SK-N-SH (cell line): Measurements from ENCODE around the gene CHID1. TPM values are rescaled to one million over a fixed set of nuclear protein-coding genes. Genes with fewer than 3 reads are reported as not detected.

Source experiments
- CTCF ChIA-PET: fragments of 300-600, 350-600 bp; formaldehyde crosslinking; extraction: SDS; loops from one replicate; lab custom pipeline; 2021; lab: Yijun Ruan, JAX
- POLR2A ChIA-PET: fragments of 350-600 bp; sonication (Branson Sonifier 250); formaldehyde crosslinking; extraction: SDS; loops from one replicate; lab custom pipeline; 2020; ENCODE audit warnings: antibody characterized with exemption, inconsistent platforms; lab: Yijun Ruan, JAX
- DNase-seq: peaks from one replicate; pipeline ENCODE4 v3.0.0; 2012
- H2AFZ ChIP-seq: fragments of 200-600 bp; sonication (generic); 2 replicates; pipeline ENCODE4 v1.8.1; 2016; ENCODE audit warnings: antibody characterized with exemption, mild to moderate bottlenecking, low read depth
- H3F3A ChIP-seq: fragments of 200-600 bp; sonication (generic); replicated peaks from 2 replicates; pipeline ENCODE3; 2016; ENCODE audit warnings: antibody characterized with exemption, mild to moderate bottlenecking; ENCODE audit not compliant: insufficient read depth
- H3K27ac ChIP-seq, 2 experiments: fragments of 200-500 bp in 1 of 2; fragments of 200-600 bp in 1 of 2; sonication (Bioruptor generic) in 1 of 2; sonication (generic), shearing (Covaris generic) in 1 of 2; 2 replicates each; pipeline versions ENCODE4 v1.5.1 to v1.6.1; 2014 to 2016; ENCODE audit warnings: low read depth in 2 of 2, inconsistent platforms in 1 of 2, low read length in 1 of 2, mild to moderate bottlenecking in 1 of 2, mixed read lengths in 1 of 2
- H3K27me3 ChIP-seq: fragments of 200-600 bp; sonication (generic), shearing (Covaris generic); 2 replicates; pipeline ENCODE4 v1.6.1; 2016; ENCODE audit warnings: mixed run types; ENCODE audit not compliant: insufficient read depth
- H3K36me3 ChIP-seq, 2 experiments: fragments of 200-500 bp in 1 of 2; fragments of 200-600 bp in 1 of 2; sonication (Bioruptor generic) in 1 of 2; sonication (generic) in 1 of 2; replicated peaks in 1 of 2; 2 replicates each; pipeline versions ENCODE3 to v1.5.1; 2014 to 2016; ENCODE audit warnings: low read length in 1 of 2, mild to moderate bottlenecking in 1 of 2; ENCODE audit not compliant: insufficient read depth in 2 of 2, control insufficient read depth in 1 of 2
- H3K4me1 ChIP-seq, 2 experiments: fragments of 200-500 bp in 1 of 2; fragments of 200-600 bp in 1 of 2; sonication (Bioruptor generic) in 1 of 2; sonication (generic), shearing (Covaris generic) in 1 of 2; 2 replicates each; pipeline versions ENCODE4 v1.5.1 to v1.6.1; 2014 to 2016; ENCODE audit warnings: low read depth in 1 of 2, low read length in 1 of 2, mixed run types in 1 of 2; ENCODE audit not compliant: insufficient read depth in 2 of 2, control insufficient read depth in 1 of 2
- H3K4me2 ChIP-seq: fragments of 200-600 bp; sonication (generic), shearing (Covaris generic); 2 replicates; pipeline ENCODE4 v1.6.1; 2017; ENCODE audit warnings: mixed run types
- H3K4me3 ChIP-seq, 2 experiments: fragments of 200-500 bp in 1 of 2; fragments of 200-600 bp in 1 of 2; sonication (Bioruptor generic) in 1 of 2; sonication (generic), shearing (Covaris generic) in 1 of 2; 2 replicates each; pipeline versions ENCODE4 v1.5.1 to v1.8.1; 2014 to 2016; ENCODE audit warnings: low read depth in 2 of 2, inconsistent platforms in 1 of 2, low read length in 1 of 2, mild to moderate bottlenecking in 1 of 2, mixed read lengths in 1 of 2, moderate library complexity in 1 of 2
- H3K79me2 ChIP-seq: fragments of 200-600 bp; sonication (generic); 2 replicates; pipeline ENCODE4 v1.8.1; 2017; ENCODE audit warnings: mild to moderate bottlenecking; ENCODE audit not compliant: insufficient read depth
- H3K9ac ChIP-seq: fragments of 200-600 bp; sonication (generic); 2 replicates; pipeline ENCODE4 v1.6.1; 2017; ENCODE audit warnings: mixed run types
- H3K9me2 ChIP-seq: fragments of 200-600 bp; sonication (generic); 2 replicates; pipeline ENCODE4 v1.6.1; 2017; ENCODE audit warnings: mixed run types
- H3K9me3 ChIP-seq: fragments of 200-600 bp; sonication (generic); 2 replicates; pipeline ENCODE4 v1.6.1; 2017; ENCODE audit warnings: mixed run types, mild to moderate bottlenecking, moderate library complexity
- H4K20me1 ChIP-seq: fragments of 200-600 bp; sonication (generic); 2 replicates; pipeline ENCODE4 v1.6.1; 2017; ENCODE audit warnings: mild to moderate bottlenecking, mixed run types; ENCODE audit not compliant: insufficient read depth
- CHD2 ChIP-seq: fragments of 150-350 bp; IDR thresholded peaks from 2 replicates; pipeline ENCODE4 v1.6.1; 2018; ENCODE audit warnings: low read length; ENCODE audit not compliant: partially characterized antibody
- ELF1 ChIP-seq: IDR thresholded peaks from 2 replicates; pipeline ENCODE4 v1.4.0; 2012
- EP300 ChIP-seq, 2 experiments: IDR thresholded peaks; 2 replicates each; pipeline versions ENCODE4 v1.4.0 to v1.6.1; 2012; ENCODE audit warnings: borderline replicate concordance in 1 of 2, low read depth in 1 of 2, low read length in 1 of 2
- FOSL2 ChIP-seq: IDR thresholded peaks from 2 replicates; pipeline ENCODE4 v1.4.0; 2012; ENCODE audit warnings: low read depth, mild to moderate bottlenecking, moderate library complexity, borderline replicate concordance
- FOXJ3 ChIP-seq: sonication (generic); formaldehyde crosslinking; IDR thresholded peaks from 2 replicates; pipeline ENCODE4 v1.5.1; 2020; ENCODE audit warnings: mild to moderate bottlenecking, missing genetic modification reagents
- FOXM1 ChIP-seq: IDR thresholded peaks from 2 replicates; pipeline ENCODE4 v1.4.0; 2012; ENCODE audit warnings: low read depth, mild to moderate bottlenecking
- GABPA ChIP-seq: IDR thresholded peaks from 2 replicates; pipeline ENCODE4 v1.4.0; 2012; ENCODE audit warnings: low read depth, mild to moderate bottlenecking
- GATA2 ChIP-seq: sonication (generic); formaldehyde crosslinking; IDR thresholded peaks from 2 replicates; pipeline ENCODE4 v1.5.0; 2020; ENCODE audit warnings: mild to moderate bottlenecking, missing genetic modification reagents
- JUND ChIP-seq: IDR thresholded peaks from 2 replicates; pipeline ENCODE4 v1.4.0; 2012
- NFIC ChIP-seq: IDR thresholded peaks from 2 replicates; pipeline ENCODE4 v1.4.0; 2012; ENCODE audit warnings: borderline replicate concordance
- NRF1 ChIP-seq: IDR thresholded peaks from 2 replicates; pipeline ENCODE4 v1.6.1; 2012; ENCODE audit warnings: low read depth, mild to moderate bottlenecking, low read length
- TAF1 ChIP-seq: IDR thresholded peaks from 2 replicates; pipeline ENCODE4 v1.6.1; 2012; ENCODE audit warnings: low read depth, mild to moderate bottlenecking, low read length, moderate library complexity, borderline replicate concordance
- TCF12 ChIP-seq: IDR thresholded peaks from 2 replicates; pipeline ENCODE4 v1.4.0; 2012
- TEAD4 ChIP-seq: IDR thresholded peaks from 2 replicates; pipeline ENCODE4 v1.4.0; 2012; ENCODE audit warnings: mild to moderate bottlenecking, borderline replicate concordance; ENCODE audit not compliant: insufficient read depth
- WGBS: methylation state at CpG from one replicate; pipeline ENCODE4 v1.1.6; 2017; ENCODE audit warnings: low lambda C conversion rate; 5-methylcytosine and 5-hydroxymethylcytosine counted together
- polyA plus RNA-seq, 3 experiments: library from polyadenylated mRNA; depleted of rRNA; stranded (reverse); fragments of >200 nt; gene quantifications; 2 replicates each; pipeline ENCODE4 v1.2.3, GENCODE V29; 2012
- TF ChIP-seq, protein P1 (sequence below): fragments of 200-600 bp; sonication (generic); IDR thresholded peaks from 2 replicates; pipeline ENCODE4 v1.6.1; 2017; ENCODE audit warnings: antibody characterized with exemption, mild to moderate bottlenecking, moderate library complexity
- TF ChIP-seq, protein P2 (sequence below): IDR thresholded peaks from 2 replicates; pipeline ENCODE4 v1.4.0; 2012; ENCODE audit warnings: low read depth, borderline replicate concordance
- TF ChIP-seq, protein P3 (sequence below): fragments of 150-350 bp; IDR thresholded peaks from 2 replicates; pipeline ENCODE4 v1.6.1; 2017; ENCODE audit warnings: antibody characterized with exemption, low read length, low read depth, borderline replicate concordance
- TF ChIP-seq, protein P4 (sequence below): IDR thresholded peaks from 2 replicates; pipeline ENCODE4 v1.4.0; 2012; ENCODE audit warnings: low read depth

CHID1 gene
- polyA plus RNA-seq, 1 of the 3 experiments (the other 2 are of a cell fraction) = 231 TPM

DNA sequence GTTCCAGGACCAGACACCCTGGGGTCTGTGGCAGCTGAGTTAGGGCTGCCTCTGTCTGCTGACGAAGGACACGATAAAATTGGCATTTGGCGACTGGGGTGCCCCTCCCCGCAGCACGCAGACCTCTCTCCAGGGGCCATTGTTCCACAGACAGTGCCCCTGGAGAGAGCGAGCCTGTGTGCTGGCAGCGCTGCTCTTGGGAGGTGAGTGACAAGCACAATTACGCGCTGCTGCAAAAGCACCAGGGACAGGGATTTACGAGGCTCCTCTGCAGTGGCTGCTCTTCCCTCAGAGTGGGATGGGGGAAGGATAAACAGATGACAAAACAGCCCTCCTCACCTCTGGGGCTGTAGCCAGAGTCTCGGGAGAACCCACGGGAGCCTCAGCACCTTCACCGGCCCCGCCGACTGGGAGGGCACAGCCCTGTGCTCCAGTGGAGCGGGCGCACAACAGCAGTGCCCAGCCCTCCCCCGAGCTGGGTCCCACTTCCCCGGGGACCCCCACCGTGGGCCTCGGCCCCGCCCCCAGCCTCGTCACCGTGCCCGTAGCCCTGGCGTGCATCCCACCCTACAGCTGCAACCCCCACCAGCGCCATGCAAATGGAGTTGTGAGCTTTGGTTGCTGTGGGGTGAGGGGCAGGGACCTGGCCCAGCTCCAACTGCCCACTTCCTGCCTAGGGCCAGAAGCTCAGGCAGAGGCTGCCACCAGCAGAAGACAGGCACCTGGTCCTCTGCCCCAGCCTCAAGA lies 19.6 kb downstream of the CHID1 start:
- Histone ChIP-seq H3F3A (no peaks in the 10 kb centered on the region), H4K20me1 (no peaks in the 10 kb centered on the region), H2AFZ (no peak overlapping the region), H3K4me1 (peaks cover 0 to 24% of the 10 kb centered on the region in 2 experiments; a peak in 1 of 4 replicates), H3K9ac (no peak overlapping the region), H3K4me3 (no peak overlapping the region), H3K9me3 (no peaks in the 10 kb centered on the region), H3K79me2 (no peaks in the 10 kb centered on the region), H3K9me2 (no peaks in the 10 kb centered on the region), H3K27ac (peak overlapping the region in 1 of 2 experiments; percentile 47; a peak in 1 of 4 replicates), H3K27me3 (no peaks in the 10 kb centered on the region), H3K36me3 (peaks cover 0 to 9% of the 10 kb centered on the region in 2 experiments), H3K4me2 (no peak overlapping the region)
- peak; percentile 71 for DNase-seq
- 85% methylated on average over 6 of the region's 27 CpGs for WGBS
- TF ChIP-seq NFIC (no peak), NRF1 (no peak), TEAD4 (no peak), TCF12 (no peak), JUND (no peak), FOXJ3 (CRISPR knock-in tag) (no peak), ELF1 (no peak), TAF1 (no peak), CHD2 (no peak), GATA2 (CRISPR knock-in tag) (no peak), FOSL2 (no peak), EP300 (IDR thresholded peaks at IDR 0.05; ENCODE audit: borderline replicate concordance in 1 of 2, low read depth in 1 of 2, low read length in 1 of 2) (no peak), FOXM1 (no peak), GABPA (no peak)
- TF ChIP-seq, protein P1, sequence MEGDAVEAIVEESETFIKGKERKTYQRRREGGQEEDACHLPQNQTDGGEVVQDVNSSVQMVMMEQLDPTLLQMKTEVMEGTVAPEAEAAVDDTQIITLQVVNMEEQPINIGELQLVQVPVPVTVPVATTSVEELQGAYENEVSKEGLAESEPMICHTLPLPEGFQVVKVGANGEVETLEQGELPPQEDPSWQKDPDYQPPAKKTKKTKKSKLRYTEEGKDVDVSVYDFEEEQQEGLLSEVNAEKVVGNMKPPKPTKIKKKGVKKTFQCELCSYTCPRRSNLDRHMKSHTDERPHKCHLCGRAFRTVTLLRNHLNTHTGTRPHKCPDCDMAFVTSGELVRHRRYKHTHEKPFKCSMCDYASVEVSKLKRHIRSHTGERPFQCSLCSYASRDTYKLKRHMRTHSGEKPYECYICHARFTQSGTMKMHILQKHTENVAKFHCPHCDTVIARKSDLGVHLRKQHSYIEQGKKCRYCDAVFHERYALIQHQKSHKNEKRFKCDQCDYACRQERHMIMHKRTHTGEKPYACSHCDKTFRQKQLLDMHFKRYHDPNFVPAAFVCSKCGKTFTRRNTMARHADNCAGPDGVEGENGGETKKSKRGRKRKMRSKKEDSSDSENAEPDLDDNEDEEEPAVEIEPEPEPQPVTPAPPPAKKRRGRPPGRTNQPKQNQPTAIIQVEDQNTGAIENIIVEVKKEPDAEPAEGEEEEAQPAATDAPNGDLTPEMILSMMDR = no peak
- TF ChIP-seq, protein P2, sequence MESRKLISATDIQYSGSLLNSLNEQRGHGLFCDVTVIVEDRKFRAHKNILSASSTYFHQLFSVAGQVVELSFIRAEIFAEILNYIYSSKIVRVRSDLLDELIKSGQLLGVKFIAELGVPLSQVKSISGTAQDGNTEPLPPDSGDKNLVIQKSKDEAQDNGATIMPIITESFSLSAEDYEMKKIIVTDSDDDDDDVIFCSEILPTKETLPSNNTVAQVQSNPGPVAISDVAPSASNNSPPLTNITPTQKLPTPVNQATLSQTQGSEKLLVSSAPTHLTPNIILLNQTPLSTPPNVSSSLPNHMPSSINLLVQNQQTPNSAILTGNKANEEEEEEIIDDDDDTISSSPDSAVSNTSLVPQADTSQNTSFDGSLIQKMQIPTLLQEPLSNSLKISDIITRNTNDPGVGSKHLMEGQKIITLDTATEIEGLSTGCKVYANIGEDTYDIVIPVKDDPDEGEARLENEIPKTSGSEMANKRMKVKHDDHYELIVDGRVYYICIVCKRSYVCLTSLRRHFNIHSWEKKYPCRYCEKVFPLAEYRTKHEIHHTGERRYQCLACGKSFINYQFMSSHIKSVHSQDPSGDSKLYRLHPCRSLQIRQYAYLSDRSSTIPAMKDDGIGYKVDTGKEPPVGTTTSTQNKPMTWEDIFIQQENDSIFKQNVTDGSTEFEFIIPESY = no peak
- TF ChIP-seq, protein P3, sequence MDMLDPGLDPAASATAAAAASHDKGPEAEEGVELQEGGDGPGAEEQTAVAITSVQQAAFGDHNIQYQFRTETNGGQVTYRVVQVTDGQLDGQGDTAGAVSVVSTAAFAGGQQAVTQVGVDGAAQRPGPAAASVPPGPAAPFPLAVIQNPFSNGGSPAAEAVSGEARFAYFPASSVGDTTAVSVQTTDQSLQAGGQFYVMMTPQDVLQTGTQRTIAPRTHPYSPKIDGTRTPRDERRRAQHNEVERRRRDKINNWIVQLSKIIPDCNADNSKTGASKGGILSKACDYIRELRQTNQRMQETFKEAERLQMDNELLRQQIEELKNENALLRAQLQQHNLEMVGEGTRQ = no peak
- TF ChIP-seq, protein P4, sequence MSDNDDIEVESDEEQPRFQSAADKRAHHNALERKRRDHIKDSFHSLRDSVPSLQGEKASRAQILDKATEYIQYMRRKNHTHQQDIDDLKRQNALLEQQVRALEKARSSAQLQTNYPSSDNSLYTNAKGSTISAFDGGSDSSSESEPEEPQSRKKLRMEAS = no peak
- POLR2A ChIA-PET = interaction anchor here (0.8 to 1.1 kb wide), 2 partner anchors 14 to 72 kb away, joined by 3 read pairs; partner anchors contain the start of gene PNPLA2
- CTCF ChIA-PET = interaction anchor here (1.0 to 2.6 kb wide), 5 partner anchors 21 to 59 kb away, joined by 3 to 17 read pairs (median 4); partner anchors contain the start of gene CD151
